ENCODE measurements around the gene ELN.

Gene ELN

GRCh38 chr7:74023092-74023536 lies 4.9 kb upstream of the ELN start:
- TF ChIP-seq POU6F1 (CRISPR knock-in tag; IDR thresholded peaks at IDR 0.05; ENCODE audit: borderline replicate concordance, low read depth), result no peak
- TF ChIP-seq PATZ1 (CRISPR knock-in tag; IDR thresholded peaks at IDR 0.05; ENCODE audit: borderline replicate concordance), result peak; percentile 51; the same call in 1 of the 2 replicates
- TF ChIP-seq ZNF8 (CRISPR knock-in tag; IDR thresholded peaks at IDR 0.05), result no peak
- no peak for TF ChIP-seq ZNF565 (CRISPR knock-in tag; conservative IDR thresholded peaks at IDR 0.05; ENCODE audit: low read depth)
- ATAC-seq, result peak; percentile 68

- TF ChIP-seq TCF4 (CRISPR knock-in tag; IDR thresholded peaks at IDR 0.05; ENCODE audit: borderline replicate concordance) (no peak), POU6F1 (CRISPR knock-in tag; IDR thresholded peaks at IDR 0.05; ENCODE audit: borderline replicate concordance, low read depth) (no peak), CSRNP3 (CRISPR knock-in tag; IDR thresholded peaks at IDR 0.05) (no peak), ESRRG (CRISPR knock-in tag; IDR thresholded peaks at IDR 0.05) (no peak), ZNF8 (CRISPR knock-in tag; IDR thresholded peaks at IDR 0.05) (no peak), SNAI2 (CRISPR knock-in tag; IDR thresholded peaks at IDR 0.05) (no peak), CSDC2 (CRISPR knock-in tag; IDR thresholded peaks at IDR 0.05) (no peak), ZFP30 (CRISPR knock-in tag; IDR thresholded peaks at IDR 0.05) (no peak), BACH2 (CRISPR knock-in tag; IDR thresholded peaks at IDR 0.05; ENCODE audit: borderline replicate concordance) (no peak), TOX (CRISPR knock-in tag; IDR thresholded peaks at IDR 0.05; ENCODE audit: borderline replicate concordance) (no peak), OSR1 (CRISPR knock-in tag; IDR thresholded peaks at IDR 0.05) (no peak), ZNF565 (CRISPR knock-in tag; conservative IDR thresholded peaks at IDR 0.05; ENCODE audit: low read depth) (no peak)
- ATAC-seq, result no peak
These were observed 4.2 kb upstream of the ELN start for GRCh38 chr7:74023786-74024185.

- TF ChIP-seq GLIS3 (CRISPR knock-in tag; IDR thresholded peaks at IDR 0.05) (no peak), PPARA (CRISPR knock-in tag; IDR thresholded peaks at IDR 0.05; ENCODE audit: borderline replicate concordance) (no peak), CSDC2 (CRISPR knock-in tag; IDR thresholded peaks at IDR 0.05) (no peak), CSRNP3 (CRISPR knock-in tag; IDR thresholded peaks at IDR 0.05) (no peak), TCF4 (CRISPR knock-in tag; IDR thresholded peaks at IDR 0.05; ENCODE audit: borderline replicate concordance) (no peak), CREB5 (CRISPR knock-in tag; IDR thresholded peaks at IDR 0.05; ENCODE audit: low read depth) (no peak), ZC3H10 (CRISPR knock-in tag; IDR thresholded peaks at IDR 0.05) (no peak), ZNF8 (CRISPR knock-in tag; IDR thresholded peaks at IDR 0.05) (no peak), TSHZ2 (CRISPR knock-in tag; IDR thresholded peaks at IDR 0.05) (no peak)
- no peak for ATAC-seq
These were observed 2.8 kb upstream of the ELN start for GRCh38 chr7:74025146-74025545.
